ENCODE measurements around the gene BIN2.
"Not testable (repeated sequence)": the region's sequence is repeated elsewhere in the genome, so short reads cannot be mapped to it uniquely, and the experiment has no call there.

The BIN2 gene

GRCh38 chr12:51343201-51343600 is 19.2 kb upstream of the BIN2 start:
- no peak for DNase-seq

- DNase-seq = no peak
Measured at GRCh38 chr12:51342416-51342815, 18.4 kb upstream of the BIN2 start.

- DNase-seq = peak; percentile 70 to 84
Measured at GRCh38 chr12:51341251-51342007, 17.5 kb upstream of the BIN2 start.

- no peak for DNase-seq
Measured at GRCh38 chr12:51339750-51340149, 15.8 kb upstream of the BIN2 start.

GRCh38 chr12:51337336-51337735 is 13.4 kb upstream of the BIN2 start:
- DNase-seq = not testable (repeated sequence)

- DNase-seq = no peak
Measured at GRCh38 chr12:51335931-51336330, 12.0 kb upstream of the BIN2 start.

- DNase-seq = no peak
Measured at GRCh38 chr12:51334764-51335163, 10.8 kb upstream of the BIN2 start.

- DNase-seq = no peak
Measured at GRCh38 chr12:51333536-51333935, 9.6 kb upstream of the BIN2 start.

- no peak for DNase-seq
Measured at GRCh38 chr12:51330186-51330585, 6.2 kb upstream of the BIN2 start.

- DNase-seq = no peak
Measured at GRCh38 chr12:51329742-51330141, 5.8 kb upstream of the BIN2 start.

GRCh38 chr12:51328587-51328986 is 4.6 kb upstream of the BIN2 start:
- no peak for DNase-seq

GRCh38 chr12:51326698-51327439 is 2.9 kb upstream of the BIN2 start:
- DNase-seq = peak; percentile 37 to 39

- no peak for DNase-seq
Measured at GRCh38 chr12:51324953-51325352, 979 bp upstream of the BIN2 start.

- DNase-seq = peak; percentile 75 to 78
Measured at GRCh38 chr12:51323317-51323960, 535 bp downstream of the BIN2 start.

GRCh38 chr12:51322452-51322851 is 1.5 kb downstream of the BIN2 start:
- no peak for DNase-seq

- DNase-seq = no peak
Measured at GRCh38 chr12:51321882-51322281, 2.1 kb downstream of the BIN2 start.

- peak in 1 of 2 donors; percentile 28 for DNase-seq
Measured at GRCh38 chr12:51320695-51321320, 3.2 kb downstream of the BIN2 start.

- no peak for DNase-seq
Measured at GRCh38 chr12:51320311-51320694, 3.7 kb downstream of the BIN2 start.

- peak; percentile 54 to 70 for DNase-seq
Measured at GRCh38 chr12:51318846-51319599, 5.0 kb downstream of the BIN2 start.

- not testable (repeated sequence) for DNase-seq
Measured at GRCh38 chr12:51318057-51318806, 5.7 kb downstream of the BIN2 start.

GRCh38 chr12:51311389-51311788 is 12.6 kb downstream of the BIN2 start:
- no peak for DNase-seq

Measured in CD4-positive, alpha-beta T cell treated with Interleukin-1 beta for 1 hour (primary cell).